Fibroblast of lung (primary cell): Measurements from ENCODE around the gene RAP1A. TPM values are rescaled to one million over a fixed set of nuclear protein-coding genes. Genes with fewer than 3 reads are reported as not detected.

Experiments used
- DNase-seq, 2 donors: peaks; one replicate each; pipeline versions ENCODE4 v3.0.0 to v3.0.0-alpha.2; 2010; ENCODE audit warnings: low read depth in 2 of 2
- H2AFZ ChIP-seq: 2 replicates; pipeline ENCODE4 v1.5.1; 2012; ENCODE audit warnings: low read length, control low read depth, inconsistent platforms
- H3K27ac ChIP-seq: 2 replicates; pipeline ENCODE4 v1.5.1; 2011; ENCODE audit warnings: low read length, control low read depth; ENCODE audit not compliant: insufficient read depth
- H3K27me3 ChIP-seq: 2 replicates; pipeline ENCODE4 v1.5.1; 2011; ENCODE audit warnings: mild to moderate bottlenecking, low read length; ENCODE audit not compliant: control insufficient read depth, insufficient read depth
- H3K36me3 ChIP-seq: 2 replicates; pipeline ENCODE4 v1.5.1; 2011; ENCODE audit warnings: low read length; ENCODE audit not compliant: control insufficient read depth, insufficient read depth
- H3K4me1 ChIP-seq: 2 replicates; pipeline ENCODE4 v1.5.1; 2011; ENCODE audit warnings: low read length; ENCODE audit not compliant: control insufficient read depth, insufficient read depth; ENCODE audit errors: extremely low read depth
- H3K4me2 ChIP-seq: 2 replicates; pipeline ENCODE4 v1.5.1; 2011; ENCODE audit warnings: low read length, control low read depth; ENCODE audit not compliant: insufficient read depth; ENCODE audit errors: extremely low read depth
- H3K4me3 ChIP-seq, 4 experiments: fragments of 200-600 bp in 1 of 4; sonication (generic) in 1 of 4; replicated peaks in 1 of 4; 2 replicates each; pipeline ENCODE4 v1.5.1; 2011 to 2016; ENCODE audit warnings: low read length in 4 of 4, low read depth in 3 of 4, mild to moderate bottlenecking in 3 of 4, control low read depth in 2 of 4, inconsistent platforms in 1 of 4, mixed read lengths in 1 of 4; ENCODE audit not compliant: insufficient read depth in 1 of 4; ENCODE audit errors: control extremely low read depth in 1 of 4
- H3K79me2 ChIP-seq: 2 replicates; pipeline ENCODE4 v1.5.1; 2012; ENCODE audit warnings: mild to moderate bottlenecking, low read length, inconsistent platforms; ENCODE audit not compliant: control insufficient read depth, insufficient read depth
- H3K9ac ChIP-seq: 2 replicates; pipeline ENCODE4 v1.5.1; 2011; ENCODE audit warnings: mild to moderate bottlenecking, low read length, control low read depth; ENCODE audit not compliant: insufficient read depth
- H3K9me3 ChIP-seq: 2 replicates; pipeline ENCODE4 v1.5.1; 2012; ENCODE audit warnings: low read depth, low read length; ENCODE audit not compliant: control insufficient read depth, insufficient read depth
- H4K20me1 ChIP-seq: 2 replicates; pipeline ENCODE4 v1.5.1; 2011; ENCODE audit warnings: low read length; ENCODE audit not compliant: control insufficient read depth, insufficient read depth; ENCODE audit errors: extremely low read depth
- CTCF ChIP-seq, 2 donors: IDR thresholded peaks in 1 of 2; conservative IDR thresholded peaks in 1 of 2; 1 replicate in 1 of 2; 2 replicates in 1 of 2; pipeline ENCODE4 v1.5.1; 2011 to 2012; ENCODE audit warnings: low read length in 2 of 2, control low read depth in 1 of 2, inconsistent platforms in 1 of 2, low read depth in 1 of 2, mild to moderate bottlenecking in 1 of 2
- EZH2 ChIP-seq: IDR thresholded peaks from 2 replicates; pipeline ENCODE4 v1.5.1; 2012; ENCODE audit warnings: low read length, control low read depth, mild to moderate bottlenecking; ENCODE audit errors: missing control alignments
- polyA plus RNA-seq, 2 donors: library from polyadenylated mRNA; depleted of rRNA in 1 of 2; stranded (reverse) in 1 of 2; unstranded in 1 of 2; fragments of >200 nt; gene quantifications; 2 replicates each; pipeline ENCODE4 v1.2.1, GENCODE V29; 2011 to 2012; ENCODE audit warnings: missing spikeins in 1 of 2
- total RNA-seq: library from RNA; depleted of rRNA; stranded (reverse); fragments of >200 nt; gene quantifications from 2 replicates; pipeline ENCODE4 v1.2.1, GENCODE V29; 2014

The RAP1A gene
- total and polyA plus RNA-seq, 2 donors (not counting 1 experiment from before 2014, with no cell fraction given), result 13.5 to 99.5 TPM

- Histone ChIP-seq H2AFZ (no peak overlapping the region), H3K9me3 (no peaks in the 10 kb centered on the region), H3K4me3 (no peak overlapping the region), H3K36me3 (no peaks in the 10 kb centered on the region), H3K4me2 (no peak overlapping the region), H3K27ac (no peak overlapping the region), H3K79me2 (peaks cover 49% of the 10 kb centered on the region), H3K27me3 (no peaks in the 10 kb centered on the region), H4K20me1 (no peaks in the 10 kb centered on the region), H3K4me1 (no peaks in the 10 kb centered on the region), H3K9ac (no peak overlapping the region)
- no peak for DNase-seq
- TF ChIP-seq CTCF (conservative IDR thresholded peaks at IDR 0.05 in 1 of 2, IDR thresholded peaks at IDR 0.05 in 1 of 2; ENCODE audit: low read depth in 1 of 2, low read length in 2 of 2) (no peak), EZH2 (no peak)
Observed at GRCh38 chr1:111644506-111644905, 24.9 kb downstream of the RAP1A start.

GRCh38 chr1:111647736-111648135 is 28.1 kb downstream of the RAP1A start:
- no peak for DNase-seq
- no peaks in the 10 kb centered on the region for H3K27me3 ChIP-seq

GRCh38 chr1:111648806-111649205 is 29.2 kb downstream of the RAP1A start:
- TF ChIP-seq EZH2 (no peak), CTCF (conservative IDR thresholded peaks at IDR 0.05 in 1 of 2, IDR thresholded peaks at IDR 0.05 in 1 of 2; ENCODE audit: low read depth in 1 of 2, low read length in 2 of 2) (no peak)
- Histone ChIP-seq H3K4me2 (no peak overlapping the region), H3K79me2 (peaks cover 32% of the 10 kb centered on the region), H3K9me3 (no peaks in the 10 kb centered on the region), H3K27me3 (no peaks in the 10 kb centered on the region), H3K27ac (no peak overlapping the region), H3K36me3 (no peaks in the 10 kb centered on the region), H4K20me1 (no peaks in the 10 kb centered on the region), H3K4me3 (no peak overlapping the region), H3K9ac (no peak overlapping the region), H3K4me1 (no peaks in the 10 kb centered on the region), H2AFZ (no peak overlapping the region)
- no peak for DNase-seq

More at GRCh38 chr1:111647736-111648135, 28.1 kb downstream of the RAP1A start:
- Histone ChIP-seq H2AFZ (no peak overlapping the region), H3K9me3 (no peaks in the 10 kb centered on the region), H3K36me3 (no peaks in the 10 kb centered on the region), H3K9ac (no peak overlapping the region), H3K4me3 (no peak overlapping the region), H3K79me2 (peaks cover 39% of the 10 kb centered on the region), H3K27ac (no peak overlapping the region), H3K4me2 (no peak overlapping the region), H4K20me1 (no peaks in the 10 kb centered on the region), H3K4me1 (no peaks in the 10 kb centered on the region)
- TF ChIP-seq CTCF (conservative IDR thresholded peaks at IDR 0.05 in 1 of 2, IDR thresholded peaks at IDR 0.05 in 1 of 2; ENCODE audit: low read depth in 1 of 2, low read length in 2 of 2), result no peak
- no peak for TF ChIP-seq EZH2
